NCI-H2196 (cell line): ENCODE results near the gene SLC22A23.

Source experiments
- DNase-seq: peaks from one replicate; lab custom pipeline; 2025; ENCODE audit not compliant: unreplicated experiment; lab: John Stamatoyannopoulos, UW

SLC22A23 gene, protein sequence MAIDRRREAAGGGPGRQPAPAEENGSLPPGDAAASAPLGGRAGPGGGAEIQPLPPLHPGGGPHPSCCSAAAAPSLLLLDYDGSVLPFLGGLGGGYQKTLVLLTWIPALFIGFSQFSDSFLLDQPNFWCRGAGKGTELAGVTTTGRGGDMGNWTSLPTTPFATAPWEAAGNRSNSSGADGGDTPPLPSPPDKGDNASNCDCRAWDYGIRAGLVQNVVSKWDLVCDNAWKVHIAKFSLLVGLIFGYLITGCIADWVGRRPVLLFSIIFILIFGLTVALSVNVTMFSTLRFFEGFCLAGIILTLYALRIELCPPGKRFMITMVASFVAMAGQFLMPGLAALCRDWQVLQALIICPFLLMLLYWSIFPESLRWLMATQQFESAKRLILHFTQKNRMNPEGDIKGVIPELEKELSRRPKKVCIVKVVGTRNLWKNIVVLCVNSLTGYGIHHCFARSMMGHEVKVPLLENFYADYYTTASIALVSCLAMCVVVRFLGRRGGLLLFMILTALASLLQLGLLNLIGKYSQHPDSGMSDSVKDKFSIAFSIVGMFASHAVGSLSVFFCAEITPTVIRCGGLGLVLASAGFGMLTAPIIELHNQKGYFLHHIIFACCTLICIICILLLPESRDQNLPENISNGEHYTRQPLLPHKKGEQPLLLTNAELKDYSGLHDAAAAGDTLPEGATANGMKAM

GRCh38 chr6:3456898-3457709, at the start of gene SLC22A23:
TSS of gene SLC22A23 (minus strand) at chr6:3457050. CDS start at chr6:3456559, 491 bp downstream.
- DNase-seq: peak; percentile 87

GRCh38 chr6:3506200-3506599, 49.4 kb upstream of the SLC22A23 start:
- no peak for DNase-seq

- no peak for DNase-seq
These were observed 48.3 kb upstream of the SLC22A23 start for GRCh38 chr6:3504938-3505805.

GRCh38 chr6:3504354-3504753, 47.5 kb upstream of the SLC22A23 start:
- DNase-seq: no peak

- no peak for DNase-seq
These were observed 45.1 kb upstream of the SLC22A23 start for GRCh38 chr6:3501826-3502500.

DNA sequence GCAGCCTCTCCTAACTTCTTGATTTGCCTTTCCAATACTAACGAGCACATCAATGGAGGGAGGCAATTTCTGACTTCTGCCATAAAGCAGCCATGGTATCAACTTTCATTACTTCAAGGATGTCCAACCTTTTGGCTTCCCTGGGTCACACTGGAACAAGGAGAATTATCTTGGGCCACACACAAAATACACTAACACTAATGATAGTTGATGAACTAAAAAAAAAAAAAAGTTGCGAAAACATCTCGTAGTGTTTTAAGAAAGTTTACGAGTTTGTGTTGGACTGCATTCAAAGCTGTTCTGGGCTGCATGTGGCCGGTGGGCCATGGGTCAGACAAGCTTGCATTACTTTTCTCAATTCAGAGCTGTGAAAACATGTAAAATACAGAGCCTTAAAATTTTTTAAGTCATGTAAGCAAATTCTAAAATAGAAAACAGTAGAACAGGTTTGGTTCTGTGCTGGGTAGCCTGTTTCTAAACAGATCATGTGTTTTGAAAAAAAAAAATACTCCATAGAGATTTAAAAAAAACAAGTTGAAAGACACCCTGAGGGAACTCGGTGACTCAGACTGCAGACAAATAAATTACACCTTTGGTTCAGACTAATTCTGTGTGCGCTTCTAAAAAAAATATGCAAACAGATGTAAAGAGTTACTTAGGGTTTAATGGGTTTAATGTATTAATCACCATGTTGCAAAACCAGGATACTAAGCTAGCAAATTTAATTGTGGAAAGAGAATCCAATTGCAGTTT, 43.6 kb upstream of the SLC22A23 start:
- DNase-seq: no peak

DNA sequence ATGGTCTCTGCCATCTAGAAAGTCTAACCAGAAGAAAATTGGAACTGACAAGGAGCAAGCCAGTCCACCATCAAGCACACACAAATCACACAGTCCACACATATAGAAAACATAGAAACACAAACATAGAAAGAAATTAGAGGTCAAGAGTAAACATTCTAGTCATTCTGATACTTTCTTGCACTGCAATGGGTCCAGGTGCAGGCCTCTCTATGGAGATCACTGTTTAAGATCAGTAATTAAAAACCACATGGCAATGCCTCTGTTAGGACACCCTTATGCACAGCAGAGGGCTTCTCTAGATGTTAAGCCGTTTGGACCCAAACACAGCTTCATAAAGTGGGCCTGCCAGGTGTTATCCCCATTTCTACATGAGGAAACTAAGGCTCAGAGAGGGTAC, 42.8 kb upstream of the SLC22A23 start:
- DNase-seq: no peak

DNA sequence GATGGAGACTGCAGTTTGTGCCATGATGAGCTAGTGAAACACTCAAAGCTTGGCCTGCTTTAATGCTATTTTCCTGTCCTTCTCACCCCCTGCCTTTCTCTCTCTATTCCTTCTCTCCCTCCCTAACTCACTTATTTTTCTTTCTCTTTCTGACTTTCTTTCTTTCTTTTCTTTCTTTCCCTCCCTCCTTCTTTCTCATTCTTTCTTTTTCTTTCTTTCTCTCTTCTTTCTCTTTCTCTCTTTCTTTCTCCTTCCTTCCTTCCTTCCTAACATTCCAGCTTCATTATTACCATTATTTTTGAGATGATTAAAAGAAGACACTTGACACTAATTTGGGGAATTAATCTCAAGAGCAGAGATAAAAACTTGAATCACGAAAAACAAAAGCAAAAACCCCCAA, 39.5 kb upstream of the SLC22A23 start:
- DNase-seq: no peak

DNA sequence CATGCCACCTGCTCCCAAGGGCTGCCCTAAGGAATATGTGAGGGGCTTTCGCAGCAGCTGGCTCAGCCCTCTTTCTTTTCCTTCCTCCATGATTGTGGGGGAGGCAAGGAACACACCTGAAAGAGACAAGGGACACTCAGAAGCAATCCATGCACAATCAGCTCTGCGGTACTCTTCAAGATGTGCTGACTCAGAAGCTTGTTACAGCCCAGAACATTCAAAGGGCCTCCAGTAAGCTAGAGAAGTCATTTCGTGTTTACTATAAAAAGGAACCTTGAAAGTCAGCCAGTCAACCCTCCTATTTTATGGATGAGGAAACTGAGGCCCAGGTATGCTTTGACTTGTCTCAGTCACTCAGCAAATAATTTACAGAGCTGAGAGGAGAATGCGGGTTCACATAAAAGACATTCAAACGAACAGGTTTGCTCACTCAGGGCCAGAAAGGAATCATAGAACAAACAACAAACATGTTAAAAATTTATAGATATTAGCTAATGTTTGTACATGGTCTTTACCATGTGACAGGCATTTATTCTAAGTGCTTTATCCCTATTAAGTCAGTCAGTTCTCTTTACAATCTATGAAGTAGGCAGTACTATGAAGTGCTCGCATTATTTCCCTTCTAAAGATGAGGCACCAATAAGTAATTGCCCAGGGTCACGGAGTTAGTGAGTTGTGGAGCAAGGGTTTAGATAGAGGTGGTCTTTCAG, 37.7 kb upstream of the SLC22A23 start:
- DNase-seq: no peak

DNA sequence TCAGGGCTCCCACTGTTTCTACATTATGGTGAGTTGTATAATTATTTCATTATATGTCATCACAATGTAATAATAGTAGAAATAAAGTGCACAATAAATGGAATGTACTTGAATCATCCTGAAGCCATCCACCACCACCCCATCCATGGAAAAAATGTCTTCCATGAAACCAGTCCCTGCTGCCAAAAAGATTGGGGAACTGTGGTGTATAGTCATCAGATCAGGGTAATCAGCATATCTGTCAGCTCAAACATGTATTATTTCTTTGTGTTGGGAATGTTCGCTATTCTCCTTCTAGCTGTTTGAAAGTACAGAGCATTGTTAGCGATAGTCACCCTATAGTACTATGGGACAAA, 33.8 kb upstream of the SLC22A23 start:
- no peak for DNase-seq

DNA sequence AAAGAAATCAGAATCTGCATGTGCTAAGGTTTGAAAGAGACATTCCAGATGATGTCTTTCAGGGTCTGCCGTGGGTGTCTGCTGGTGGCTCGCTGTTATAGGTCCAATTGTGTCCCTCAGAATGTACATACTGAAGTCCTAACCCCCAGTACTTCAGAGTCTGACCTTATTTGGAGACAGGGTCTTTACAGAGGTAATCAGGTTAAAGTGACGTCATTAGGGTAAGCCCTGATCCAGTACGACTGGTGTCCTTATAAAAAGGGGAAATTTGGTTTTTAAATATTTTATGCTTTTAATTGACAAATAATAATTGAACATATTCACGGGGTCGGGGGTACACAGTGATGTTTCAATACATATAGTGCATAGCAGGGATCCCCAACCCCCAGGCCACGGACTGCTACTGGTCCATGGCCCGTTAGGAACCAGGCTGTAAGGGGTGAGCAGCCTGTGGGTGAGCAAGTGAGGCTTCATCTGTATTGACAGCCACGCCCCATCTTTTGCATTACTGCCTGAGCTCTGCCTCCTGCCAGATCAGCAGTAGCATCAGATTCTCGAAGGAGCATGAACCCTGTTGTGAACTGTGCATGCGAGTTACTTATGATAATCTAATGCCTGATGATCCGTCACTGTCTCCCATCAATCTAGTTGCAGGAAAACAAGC, 33.2 kb upstream of the SLC22A23 start:
- DNase-seq: no peak

GRCh38 chr6:3489027-3489757, 32.3 kb upstream of the SLC22A23 start:
- no peak for DNase-seq

DNA sequence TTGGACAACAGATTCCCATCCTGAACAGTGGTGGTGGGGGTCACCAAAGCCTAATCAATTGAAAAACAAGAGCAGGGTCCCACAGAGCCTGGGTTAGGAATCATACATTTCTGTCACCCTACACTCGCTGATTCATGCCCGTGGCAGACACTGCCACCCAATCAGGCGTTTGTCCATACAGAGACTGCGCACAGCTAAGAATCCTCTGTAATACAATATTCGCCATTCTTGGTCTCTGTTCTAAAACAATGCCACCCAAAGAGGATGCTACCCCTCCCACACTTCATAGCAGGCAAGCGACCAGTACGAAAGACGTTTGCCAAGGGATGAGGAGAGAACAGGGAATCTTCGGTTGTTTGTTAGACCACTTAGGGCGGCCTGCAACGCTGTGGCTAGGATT, 28.1 kb upstream of the SLC22A23 start:
- DNase-seq: no peak

- DNase-seq: no peak
These were observed 27.3 kb upstream of the SLC22A23 start for GRCh38 chr6:3484192-3484591.

- DNase-seq: no peak
These were observed 26.8 kb upstream of the SLC22A23 start for GRCh38 chr6:3483675-3484074.

GRCh38 chr6:3482869-3483268, 26.0 kb upstream of the SLC22A23 start:
- no peak for DNase-seq

DNA sequence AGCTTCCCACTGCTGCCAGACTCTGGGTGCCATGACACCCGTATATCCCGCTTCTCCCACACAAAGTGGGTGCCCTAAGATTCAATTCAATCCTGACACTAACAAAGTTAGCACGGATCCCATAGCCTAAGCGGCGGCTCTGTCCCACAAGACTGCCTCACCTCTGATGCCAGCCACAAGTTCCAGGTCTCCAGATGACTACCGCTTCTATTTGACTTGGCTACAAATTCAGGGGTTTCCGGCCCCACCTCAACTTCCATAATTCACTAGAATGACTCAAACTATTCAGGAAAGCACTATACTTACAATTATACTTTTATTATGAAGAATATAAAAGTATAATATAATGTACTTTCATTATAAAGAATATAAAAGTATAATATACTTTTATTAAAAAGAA, 24.8 kb upstream of the SLC22A23 start:
- DNase-seq: no peak

- no peak for DNase-seq
These were observed 23.2 kb upstream of the SLC22A23 start for GRCh38 chr6:3480009-3480408.
